G401.6 (cell line): ENCODE data around the gene NELFCD.
"Not testable (repeated sequence)": the region's sequence is repeated elsewhere in the genome, so short reads cannot be mapped to it uniquely, and the experiment has no call there.

Experiments
- FAIRE-seq: peaks from 2 replicates; lab custom pipeline; 2012; peaks lifted over from hg19 to GRCh38; lab: Jason Lieb, UNC

Gene NELFCD

DNA sequence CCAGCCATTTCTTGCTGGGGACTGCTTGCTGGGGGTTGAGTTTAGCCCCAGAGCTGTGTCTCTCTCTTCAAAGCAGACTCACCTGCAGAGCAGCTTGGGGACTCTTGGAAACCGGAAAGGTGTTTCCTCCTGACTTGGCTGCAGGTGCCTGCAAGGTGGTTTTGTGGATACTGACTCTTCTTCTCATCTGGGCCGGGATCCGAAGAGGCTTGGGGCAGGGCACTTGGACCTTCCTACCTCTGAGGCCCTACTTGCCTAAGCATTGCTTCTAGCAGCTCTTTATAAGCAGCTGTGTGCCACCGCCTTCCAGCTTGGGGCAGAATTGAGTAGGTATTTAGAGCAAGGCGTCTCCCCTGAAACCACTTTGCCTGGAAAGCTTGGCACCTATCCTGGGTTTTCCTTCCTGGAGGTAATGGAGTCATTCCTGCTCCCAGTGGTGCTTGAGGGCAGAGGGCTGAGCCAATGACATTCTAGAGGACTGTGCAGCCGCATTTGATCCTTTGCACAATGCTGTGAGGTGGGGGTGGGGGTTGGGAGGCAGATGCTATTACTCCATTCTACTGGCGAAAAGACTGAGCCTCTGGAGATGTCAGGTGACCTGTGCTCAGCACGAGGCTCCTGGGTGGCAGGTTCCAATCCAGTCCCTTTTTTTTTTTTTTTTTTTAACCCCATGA lies 29.4 kb downstream of the NELFCD start:
- FAIRE-seq, result no peak

- no peak for FAIRE-seq
Observed at GRCh38 chr20:59010995-59011873, 30.2 kb downstream of the NELFCD start.

DNA sequence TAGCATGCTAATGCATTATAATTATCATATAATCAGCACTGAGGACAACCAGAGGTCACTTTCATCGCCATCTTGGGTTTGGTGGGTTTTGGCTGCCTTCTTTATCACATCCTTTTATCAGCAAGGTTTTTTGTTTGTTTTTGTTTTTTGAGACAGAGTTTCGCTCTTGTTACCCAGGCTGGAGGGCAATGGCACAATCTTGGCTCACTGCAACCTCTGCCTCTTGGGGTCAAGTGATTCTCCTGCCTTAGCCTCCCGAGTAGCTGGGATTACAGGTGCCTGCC lies 30.8 kb downstream of the NELFCD start:
- FAIRE-seq, result not testable (repeated sequence)

DNA sequence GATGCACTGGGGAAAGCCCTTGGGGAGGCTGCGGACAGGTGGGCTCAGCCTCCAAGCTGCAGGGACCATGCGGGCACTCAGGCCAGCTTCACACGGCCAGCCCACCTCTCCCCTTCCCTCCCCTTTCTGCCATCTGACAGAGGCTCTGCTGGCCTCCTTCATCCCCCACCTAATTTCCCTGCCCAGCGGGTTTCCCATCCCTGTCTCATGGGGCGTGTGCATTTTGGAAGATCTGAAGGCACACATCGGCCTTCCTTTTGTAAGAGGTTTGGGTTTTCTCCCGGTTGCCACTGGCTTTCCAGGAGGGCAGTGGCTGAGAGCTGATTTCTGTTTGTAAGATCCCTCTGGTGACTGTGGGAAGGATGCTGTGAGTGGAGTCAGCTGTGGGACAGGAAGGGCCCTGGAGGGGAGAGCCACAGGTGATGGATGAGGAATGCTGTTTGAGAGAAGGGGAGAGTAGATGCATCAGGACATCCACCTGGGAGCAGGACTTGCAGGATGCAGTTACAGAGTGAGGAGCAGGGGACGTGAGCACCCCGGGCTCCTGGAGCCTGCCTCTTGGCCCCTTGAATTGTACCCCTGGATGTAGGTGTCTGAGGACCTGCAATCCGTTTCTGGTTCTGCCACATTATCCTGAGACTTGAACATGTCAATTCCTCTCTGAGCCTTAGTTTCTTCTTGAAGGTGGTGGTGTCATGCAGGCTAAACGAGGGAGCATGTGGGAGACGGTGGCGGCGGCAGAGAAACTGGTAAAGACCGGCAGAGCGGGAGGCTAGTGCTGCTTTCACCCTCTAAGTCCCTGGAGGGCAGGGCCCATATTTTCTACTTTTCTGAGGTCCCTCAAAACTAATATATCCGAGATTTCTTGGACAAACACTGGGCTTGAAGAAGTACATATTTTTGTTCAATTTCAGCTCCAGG lies 32.2 kb downstream of the NELFCD start:
- no peak for FAIRE-seq

GRCh38 chr20:59013959-59014608 lies 33.0 kb downstream of the NELFCD start:
- FAIRE-seq, result no peak

GRCh38 chr20:59014680-59015389 lies 33.8 kb downstream of the NELFCD start:
- no peak for FAIRE-seq

DNA sequence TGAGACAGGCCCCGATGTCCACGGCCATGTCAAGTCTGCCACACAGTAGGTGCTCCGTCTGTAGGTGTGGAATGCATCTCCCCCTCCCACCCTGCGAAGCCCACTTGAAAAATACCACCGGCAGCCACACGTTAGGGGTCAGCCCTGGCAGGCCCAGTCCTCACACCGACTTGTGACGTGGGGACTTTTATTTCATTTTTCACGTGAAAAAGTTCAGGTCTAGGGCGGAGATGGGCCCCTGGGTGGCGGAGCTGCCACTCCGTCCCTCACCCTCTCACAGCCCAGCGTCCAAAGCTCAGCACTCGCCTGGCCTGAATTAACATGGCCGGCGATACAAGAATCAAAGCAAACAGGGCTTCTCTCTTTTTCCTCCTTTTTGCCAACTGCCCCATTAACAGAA lies 34.4 kb downstream of the NELFCD start:
- no peak for FAIRE-seq

- no peak for FAIRE-seq
Observed at GRCh38 chr20:59015812-59016711, 35.0 kb downstream of the NELFCD start.

- FAIRE-seq, result no peak
Observed at GRCh38 chr20:59016795-59017492, 35.9 kb downstream of the NELFCD start.

DNA sequence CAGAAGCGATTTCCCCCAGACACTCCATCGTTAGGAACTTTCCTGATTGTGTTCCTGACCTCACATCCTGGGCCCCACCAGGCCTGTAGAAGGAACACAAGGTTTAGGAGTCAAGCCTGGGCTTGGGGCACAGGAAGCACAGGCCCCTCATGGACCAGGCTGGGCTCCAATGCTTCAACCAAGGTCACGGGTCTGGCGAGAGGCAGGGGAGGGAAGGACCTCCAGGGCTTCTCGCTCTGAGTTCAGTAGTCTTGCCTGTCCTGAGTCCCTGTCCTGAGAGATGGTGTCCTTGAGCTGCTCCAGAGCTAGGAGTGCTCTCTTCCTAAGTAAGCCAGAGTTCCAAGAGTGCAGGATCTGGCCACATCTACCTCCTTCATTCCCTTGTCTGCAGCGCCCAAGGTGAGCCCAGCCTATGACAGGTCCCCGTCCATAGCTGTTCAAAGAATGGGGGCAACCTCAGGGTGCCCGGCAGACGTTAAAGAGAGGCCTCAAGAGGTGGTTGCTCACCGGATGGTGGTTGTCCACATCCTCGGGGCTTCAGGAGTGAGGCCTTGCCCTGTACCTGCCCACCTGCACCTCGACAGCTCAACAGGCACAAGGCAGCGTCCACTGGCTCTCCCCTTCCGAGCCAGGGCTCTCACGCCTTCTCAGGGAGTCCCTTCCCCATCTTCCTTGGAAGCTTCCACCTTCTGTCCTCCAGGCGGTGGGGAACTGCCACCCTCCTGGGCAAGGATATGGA lies 36.6 kb downstream of the NELFCD start:
- FAIRE-seq, result no peak

DNA sequence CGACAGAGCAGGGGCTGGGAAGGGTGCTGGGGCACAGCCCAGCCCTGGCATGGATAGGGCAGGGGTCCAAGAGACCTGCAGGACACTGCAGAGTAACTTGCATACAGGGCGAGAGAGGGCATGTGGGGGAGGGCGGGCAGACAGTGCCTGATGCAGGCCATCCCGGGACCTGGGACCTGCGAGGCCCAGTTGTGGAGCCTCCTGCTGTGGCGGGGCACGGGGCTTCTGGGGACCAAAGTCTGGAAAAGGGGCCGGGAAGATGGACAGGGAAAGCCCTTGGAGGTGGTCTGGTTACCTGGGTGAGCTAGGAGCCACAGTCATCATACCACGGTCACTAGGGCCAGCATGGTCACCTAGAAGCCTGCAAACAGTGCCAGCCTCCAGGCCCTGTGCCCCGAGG lies 37.8 kb downstream of the NELFCD start:
- no peak for FAIRE-seq

GRCh38 chr20:59019217-59019616 lies 38.2 kb downstream of the NELFCD start, which contains the start of gene TUBB1:
TSS of gene TUBB1 (plus strand) at chr20:59019429. CDS start at chr20:59019523, 94 bp downstream.
- FAIRE-seq, result no peak

GRCh38 chr20:59020938-59021551 lies 40.0 kb downstream of the NELFCD start:
- no peak for FAIRE-seq

DNA sequence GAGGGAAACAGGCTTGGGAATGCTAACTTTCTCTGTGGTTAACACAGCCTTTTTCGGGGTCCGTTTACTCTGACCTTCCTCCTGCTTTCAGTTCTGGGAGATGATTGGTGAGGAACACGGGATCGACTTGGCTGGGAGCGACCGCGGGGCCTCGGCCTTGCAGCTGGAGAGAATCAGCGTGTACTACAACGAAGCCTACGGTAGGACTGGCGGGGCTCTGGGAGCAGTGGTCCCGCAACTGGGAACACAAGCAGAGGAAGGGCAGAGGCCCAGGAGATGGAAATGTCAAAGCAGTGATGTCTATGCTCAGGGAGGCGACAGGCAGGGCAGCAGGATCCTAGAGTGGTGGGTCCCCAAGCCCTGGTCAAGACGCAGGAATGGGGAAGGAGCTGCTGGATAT lies 41.7 kb downstream of the NELFCD start:
- FAIRE-seq, result no peak

- no peak for FAIRE-seq
Observed at GRCh38 chr20:59023616-59024015, 42.6 kb downstream of the NELFCD start.

- no peak for FAIRE-seq
Observed at GRCh38 chr20:59024111-59024530, 43.1 kb downstream of the NELFCD start.

GRCh38 chr20:59025086-59025485 lies 44.0 kb downstream of the NELFCD start:
- no peak for FAIRE-seq

- FAIRE-seq, result no peak
Observed at GRCh38 chr20:59025511-59025910, 44.5 kb downstream of the NELFCD start.
